Brain pericyte (primary cell): Measurements from ENCODE around the gene HAPLN3.

Experiments
- DNase-seq: peaks from one replicate; pipeline ENCODE4 v3.0.0-alpha.2; 2012; ENCODE audit warnings: low read depth, low spot score

HAPLN3 gene

GRCh38 chr15:88911766-88912118 is 16.4 kb upstream of the HAPLN3 start:
- no peak for DNase-seq

GRCh38 chr15:88909956-88910831 is 14.8 kb upstream of the HAPLN3 start:
- DNase-seq, result no peak

DNA sequence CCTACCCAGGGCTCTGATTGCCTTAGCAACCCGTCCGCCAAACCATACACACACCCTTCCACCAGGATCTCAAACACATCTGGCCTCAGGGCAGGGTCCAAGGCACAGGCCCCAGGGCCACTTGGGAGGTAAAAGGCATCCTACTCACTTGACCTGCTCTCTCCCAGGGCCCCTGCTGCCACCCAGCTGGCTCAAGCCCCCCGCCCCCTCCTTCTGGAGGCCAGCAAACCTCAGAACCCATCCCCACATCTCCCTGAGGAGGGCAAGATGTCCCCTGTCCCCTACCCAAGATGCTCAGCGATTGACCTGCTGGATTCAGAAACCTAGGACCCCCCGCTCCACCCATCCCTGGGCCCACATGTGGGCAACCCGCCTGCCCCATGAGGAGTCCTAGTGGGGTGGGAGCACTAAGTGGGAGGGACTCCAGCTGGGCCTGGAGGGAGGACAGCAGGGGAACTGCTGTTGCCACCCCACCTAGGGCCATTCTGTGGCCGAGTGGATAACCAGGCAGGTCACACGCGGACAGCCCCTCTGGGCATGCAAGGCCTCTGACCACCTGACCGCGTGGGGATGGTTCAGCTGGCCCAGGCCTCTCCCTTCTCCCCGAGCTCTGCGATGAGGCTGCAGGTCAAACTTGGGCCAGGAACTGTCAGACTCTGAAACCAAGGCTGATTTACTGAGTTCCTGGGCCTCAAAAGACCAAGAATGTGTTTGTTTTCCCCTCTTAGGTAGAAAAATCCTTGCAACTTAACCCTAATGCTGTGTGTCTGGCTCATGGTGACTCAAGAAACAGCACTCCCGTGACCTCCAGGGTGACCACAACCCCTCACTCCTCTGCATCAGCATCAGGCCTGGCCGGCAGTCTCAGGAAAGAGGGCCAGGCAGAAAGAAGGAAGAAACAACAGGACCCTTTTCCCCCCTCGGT is 13.6 kb upstream of the HAPLN3 start:
- no peak for DNase-seq

DNA sequence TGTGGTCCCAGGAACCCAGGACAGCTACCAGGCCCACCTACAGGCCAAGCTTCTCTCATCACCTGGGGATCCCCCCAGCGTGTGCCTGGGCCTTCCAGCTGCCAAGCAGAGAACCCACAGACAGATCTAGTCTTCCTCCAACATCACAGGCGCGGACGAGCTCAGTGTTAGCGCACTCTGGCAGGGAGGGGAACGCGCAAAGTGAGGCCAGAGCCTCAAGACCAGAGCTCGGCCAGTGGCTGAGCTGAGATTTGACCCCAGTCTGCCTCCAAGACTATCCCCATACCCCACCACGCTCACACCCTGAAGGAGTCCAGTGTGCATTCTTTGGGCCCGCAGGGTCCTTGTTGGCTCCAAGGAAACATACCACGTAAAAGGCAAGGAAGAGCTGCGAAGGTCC is 12.8 kb upstream of the HAPLN3 start:
- no peak for DNase-seq

GRCh38 chr15:88907111-88907510 is 11.8 kb upstream of the HAPLN3 start:
- DNase-seq, result no peak

- DNase-seq, result no peak
These were observed 11.2 kb upstream of the HAPLN3 start for GRCh38 chr15:88906551-88906950.

GRCh38 chr15:88906130-88906529 is 10.8 kb upstream of the HAPLN3 start:
- DNase-seq, result no peak

GRCh38 chr15:88905576-88905975 is 10.2 kb upstream of the HAPLN3 start:
- DNase-seq, result no peak

DNA sequence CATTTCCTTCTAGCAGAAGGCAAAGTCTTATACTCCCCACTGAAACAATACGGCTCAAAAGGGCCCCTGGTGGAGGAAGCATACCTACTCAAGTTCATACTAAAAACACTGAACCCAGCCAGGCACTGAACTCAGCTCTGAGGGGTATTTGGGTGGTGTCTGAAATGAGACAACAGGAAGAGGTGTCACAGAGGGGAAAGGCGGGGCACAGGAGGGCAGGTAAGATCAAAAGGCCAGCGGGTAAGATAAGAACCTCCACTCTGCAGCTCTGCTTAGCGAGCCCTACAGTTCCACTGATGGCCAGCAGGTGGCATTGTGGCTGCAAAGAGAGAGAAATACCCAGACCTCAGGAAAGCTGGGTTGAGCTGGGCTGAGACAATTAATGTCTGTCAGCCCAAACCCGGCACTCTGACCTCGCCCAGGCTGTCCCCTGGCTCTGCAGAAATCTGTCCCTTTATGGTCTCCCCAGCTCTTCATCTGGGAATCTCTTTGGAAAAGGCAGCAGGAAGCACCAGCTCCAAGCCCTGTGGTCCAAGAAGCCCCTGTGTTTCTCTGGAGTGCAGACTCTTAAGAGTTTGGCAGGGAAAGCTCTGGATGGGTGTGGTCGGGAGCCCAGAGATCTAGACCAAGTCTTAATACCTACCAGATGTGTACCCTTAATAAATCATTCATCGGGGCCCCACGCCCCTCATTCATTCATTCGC is 9.4 kb upstream of the HAPLN3 start:
- DNase-seq, result no peak

DNA sequence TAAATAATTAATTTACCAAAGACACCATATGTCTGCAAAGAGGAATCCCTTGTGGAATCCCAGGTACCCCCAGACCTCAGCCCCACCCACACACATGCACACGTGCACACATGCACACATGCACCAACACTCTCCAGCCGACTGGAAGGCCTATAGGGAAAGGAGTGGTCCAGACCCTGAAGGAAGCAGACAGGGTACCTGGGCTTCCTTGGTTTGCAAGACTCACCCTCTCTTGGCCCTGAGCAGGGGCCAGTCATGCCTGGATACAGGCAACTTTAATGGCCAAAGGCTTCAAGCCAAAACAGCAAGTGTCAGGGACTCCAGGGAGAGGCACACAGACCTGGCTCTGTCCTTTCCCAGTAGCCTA is 8.9 kb upstream of the HAPLN3 start:
- DNase-seq, result no peak

GRCh38 chr15:88902846-88903245 is 7.5 kb upstream of the HAPLN3 start:
- DNase-seq, result no peak

GRCh38 chr15:88902221-88902835 is 7.0 kb upstream of the HAPLN3 start:
- no peak for DNase-seq

- DNase-seq, result no peak
These were observed 6.3 kb upstream of the HAPLN3 start for GRCh38 chr15:88901508-88902220.

- DNase-seq, result no peak
These were observed 5.7 kb upstream of the HAPLN3 start for GRCh38 chr15:88900982-88901418.

GRCh38 chr15:88900309-88900981 is 5.1 kb upstream of the HAPLN3 start:
- no peak for DNase-seq

DNA sequence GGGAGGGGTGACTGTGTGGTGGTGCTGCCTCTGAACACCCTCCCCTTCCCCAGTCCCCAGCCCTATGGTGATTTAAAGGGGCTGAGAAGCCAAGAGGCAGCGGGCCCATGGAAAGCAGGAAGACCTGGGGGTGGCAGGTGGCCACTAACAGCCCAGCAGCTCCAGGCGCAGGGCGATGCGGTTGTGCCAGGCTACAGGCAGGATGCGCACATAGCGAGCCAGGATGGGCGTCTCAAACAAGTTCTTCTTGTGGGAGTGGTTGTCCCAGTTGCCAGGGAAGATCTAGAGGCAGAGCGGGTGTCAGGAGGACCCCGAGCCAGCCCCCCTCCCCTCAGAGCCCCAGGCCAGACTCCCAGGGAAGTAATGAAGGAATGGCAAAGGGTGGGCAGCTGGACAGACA is 3.9 kb upstream of the HAPLN3 start:
- DNase-seq, result no peak

GRCh38 chr15:88898736-88899135 is 3.4 kb upstream of the HAPLN3 start:
- no peak for DNase-seq

DNA sequence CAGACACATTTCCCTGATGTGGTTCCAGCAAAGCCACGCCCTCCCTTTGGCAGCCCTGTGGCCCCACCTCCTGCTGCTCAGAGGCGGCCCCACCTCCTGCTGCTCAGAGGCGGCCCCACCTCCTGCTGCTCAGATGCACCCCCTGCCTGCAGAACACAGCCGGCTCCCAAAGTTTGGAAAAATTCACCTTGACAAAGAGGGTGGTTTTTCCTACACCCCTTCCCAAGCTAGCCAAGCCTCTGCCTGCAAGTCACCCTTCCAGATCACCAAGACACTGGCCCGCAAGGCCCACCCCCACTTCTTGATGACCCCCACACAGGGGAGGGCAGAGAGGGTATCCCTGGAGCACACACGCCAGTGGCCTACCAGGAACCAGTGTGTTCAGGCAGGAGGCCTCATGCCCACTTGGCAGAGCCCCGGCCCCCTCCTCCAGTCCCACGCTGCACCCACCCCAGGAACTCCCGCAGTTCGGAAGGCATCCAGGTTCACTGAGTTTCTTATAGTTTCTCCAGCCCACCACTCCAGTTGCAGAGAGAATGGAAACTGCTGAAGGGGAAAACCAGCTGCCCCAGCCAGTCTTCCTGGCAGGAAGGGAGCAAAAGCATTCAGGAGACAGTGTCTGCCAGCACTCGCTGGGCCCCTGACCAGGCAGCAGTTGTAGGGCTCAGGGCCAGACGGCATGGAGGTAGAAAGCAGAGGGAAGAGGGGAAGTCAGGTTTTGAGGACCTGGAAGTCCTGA is 2.3 kb upstream of the HAPLN3 start:
- DNase-seq, result peak; percentile 46

DNA sequence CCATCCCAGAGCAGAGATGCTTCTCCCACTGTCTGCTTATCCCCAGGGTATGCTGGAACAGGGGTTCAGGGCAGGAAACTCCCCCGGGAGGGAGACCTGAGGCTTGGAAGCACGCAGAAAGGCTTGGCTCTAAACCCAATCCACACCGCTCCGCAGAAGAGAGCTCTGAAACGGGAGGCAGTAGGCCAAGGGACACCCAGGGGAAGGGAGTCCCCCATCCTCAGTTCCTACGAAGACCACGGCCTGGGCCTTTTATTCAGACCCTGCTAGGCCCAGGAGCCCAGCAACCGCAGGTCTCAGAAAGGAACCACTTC is 1.8 kb upstream of the HAPLN3 start:
- DNase-seq, result no peak
